Muscle of leg (tissue), 11 donors: ENCODE measurements around the gene CTNNA1. TPM values are rescaled to one million over a fixed set of nuclear protein-coding genes. Genes with fewer than 3 reads are reported as not detected.
A peak's percentile ranks its signal among the peaks of the same experiment; 100 is the strongest.
"Not testable (repeated sequence)": the region's sequence is repeated elsewhere in the genome, so short reads cannot be mapped to it uniquely, and the experiment has no call there.

Experiments used
- DNase-seq: peaks from one replicate; pipeline ENCODE4 v3.0.0; 2013
- H3K27ac ChIP-seq: one replicate; pipeline ENCODE4 v1.5.1; 2013; ENCODE audit warnings: mild to moderate bottlenecking, low read length, control low read depth
- H3K27me3 ChIP-seq: one replicate; pipeline ENCODE4 v1.6.1; 2013; ENCODE audit warnings: low read length; ENCODE audit not compliant: control insufficient read depth, insufficient read depth
- H3K36me3 ChIP-seq: one replicate; pipeline ENCODE4 v1.6.1; 2013; ENCODE audit warnings: low read length; ENCODE audit not compliant: control insufficient read depth, insufficient read depth
- H3K4me1 ChIP-seq: one replicate; pipeline ENCODE4 v1.6.1; 2013; ENCODE audit warnings: low read length; ENCODE audit not compliant: control insufficient read depth, insufficient read depth
- H3K4me3 ChIP-seq: one replicate; pipeline ENCODE4 v1.5.1; 2013; ENCODE audit warnings: low read length, control low read depth
- H3K9me3 ChIP-seq: replicated peaks from 2 replicates; pipeline ENCODE4 v1.6.1; 2013; ENCODE audit warnings: low read depth, low read length; ENCODE audit not compliant: control insufficient read depth
- WGBS: methylation state at CpG from one replicate; pipeline ENCODE4 v1.1.5; 2013; ENCODE audit warnings: missing lambda C conversion rate; ENCODE audit not compliant: insufficient coverage; 5-methylcytosine and 5-hydroxymethylcytosine counted together
- polyA plus RNA-seq, 8 donors: library from polyadenylated mRNA; unstranded; fragments of 120-200 nt; gene quantifications; one replicate each; pipeline versions ENCODE4 v1.2.1 to v1.2.3, GENCODE V29; 2013; ENCODE audit warnings: inconsistent platforms in 1 of 8, low replicate concordance in 1 of 8; ENCODE audit not compliant: insufficient read length in 8 of 8, insufficient read depth in 1 of 8
- total RNA-seq: library from RNA; stranded (reverse); fragments of 120-200 nt; gene quantifications from one replicate; pipeline ENCODE4 v1.2.4, GENCODE V29; 2013

CTNNA1 gene
- total and polyA plus RNA-seq, 9 donors = 247 to 344 (median 297) TPM

GRCh38 chr5:138772986-138773594 lies 19.9 kb downstream of the CTNNA1 start:
- Histone ChIP-seq H3K36me3 (peaks cover 7% of the 10 kb centered on the region), H3K4me3 (no peak overlapping the region), H3K4me1 (no peaks in the 10 kb centered on the region), H3K27ac (peak overlapping the region; percentile 1), H3K9me3 (peaks cover under 1% of the 10 kb centered on the region), H3K27me3 (no peaks in the 10 kb centered on the region)
- 45% methylated on average over 3 of the region's 5 CpGs for WGBS
- DNase-seq = peak; percentile 55

GRCh38 chr5:138773624-138774023 lies 20.4 kb downstream of the CTNNA1 start:
- H3K4me3 ChIP-seq, H3K27ac ChIP-seq, H3K36me3 ChIP-seq, H3K9me3 ChIP-seq, H3K4me1 ChIP-seq, DNase-seq, H3K27me3 ChIP-seq: not testable (repeated sequence)
- WGBS = 100% methylated on average over 3 of the region's 6 CpGs

- no CpG with 5 or more reads among the region's 1 CpG for WGBS
- Histone ChIP-seq H3K9me3 (peaks cover 3% of the 10 kb centered on the region), H3K4me3 (no peak overlapping the region), H3K27me3 (no peaks in the 10 kb centered on the region), H3K27ac (no peak overlapping the region), H3K4me1 (no peaks in the 10 kb centered on the region), H3K36me3 (peaks cover 9% of the 10 kb centered on the region)
- DNase-seq = no peak
Measured at GRCh38 chr5:138775034-138775433, 21.8 kb downstream of the CTNNA1 start.

- Histone ChIP-seq H3K27ac (no peak overlapping the region), H3K27me3 (no peaks in the 10 kb centered on the region)
- 93% methylated on average over 6 of the region's 11 CpGs for WGBS
Measured at GRCh38 chr5:138778234-138778633, 25.0 kb downstream of the CTNNA1 start.

GRCh38 chr5:138783976-138784375 lies 30.8 kb downstream of the CTNNA1 start:
- Histone ChIP-seq H3K4me3 (no peak overlapping the region), H3K36me3 (peaks cover 23% of the 10 kb centered on the region), H3K4me1 (no peaks in the 10 kb centered on the region), H3K27me3 (no peaks in the 10 kb centered on the region), H3K9me3 (no peaks in the 10 kb centered on the region), H3K27ac (no peak overlapping the region)
- 92% methylated on average over 5 of the region's 7 CpGs for WGBS
- DNase-seq = no peak

More at GRCh38 chr5:138778234-138778633, 25.0 kb downstream of the CTNNA1 start:
- Histone ChIP-seq H3K36me3 (peaks cover 15% of the 10 kb centered on the region), H3K9me3 (peaks cover 3% of the 10 kb centered on the region), H3K4me1 (no peaks in the 10 kb centered on the region), H3K4me3 (no peak overlapping the region)
- no peak for DNase-seq

GRCh38 chr5:138784590-138784989 lies 31.4 kb downstream of the CTNNA1 start:
- Histone ChIP-seq H3K4me1 (no peaks in the 10 kb centered on the region), H3K27ac (no peak overlapping the region), H3K9me3 (no peaks in the 10 kb centered on the region), H3K36me3 (peaks cover 23% of the 10 kb centered on the region), H3K4me3 (no peak overlapping the region), H3K27me3 (no peaks in the 10 kb centered on the region)
- DNase-seq = no peak
- no CpG with 5 or more reads among the region's 1 CpG for WGBS

- H3K27ac ChIP-seq = no peak overlapping the region
- peak; percentile 42 for DNase-seq
- no peak overlapping the region for H3K4me3 ChIP-seq
- H3K27me3 ChIP-seq = no peaks in the 10 kb centered on the region
- H3K36me3 ChIP-seq = peaks cover 13% of the 10 kb centered on the region
- H3K4me1 ChIP-seq = no peaks in the 10 kb centered on the region
- H3K9me3 ChIP-seq = no peaks in the 10 kb centered on the region
Measured at GRCh38 chr5:138789771-138790242, 36.6 kb downstream of the CTNNA1 start.

GRCh38 chr5:138790684-138791083 lies 37.5 kb downstream of the CTNNA1 start:
- peaks cover 13% of the 10 kb centered on the region for H3K36me3 ChIP-seq
- H3K4me3 ChIP-seq = no peak overlapping the region
- H3K27ac ChIP-seq = no peak overlapping the region
- DNase-seq = no peak
- H3K9me3 ChIP-seq = no peaks in the 10 kb centered on the region
- WGBS = 83% methylated on average over 1 of the region's 1 CpG
- H3K4me1 ChIP-seq = no peaks in the 10 kb centered on the region
- no peaks in the 10 kb centered on the region for H3K27me3 ChIP-seq

- WGBS = 25% methylated on average over 2 of the region's 4 CpGs
Measured at GRCh38 chr5:138792195-138792790, 39.1 kb downstream of the CTNNA1 start.

GRCh38 chr5:138793575-138793974 lies 40.4 kb downstream of the CTNNA1 start:
- DNase-seq = peak; percentile 17
- no peaks in the 10 kb centered on the region for H3K4me1 ChIP-seq

More at GRCh38 chr5:138792195-138792790, 39.1 kb downstream of the CTNNA1 start:
- H3K27me3 ChIP-seq = no peaks in the 10 kb centered on the region
- no peak overlapping the region for H3K27ac ChIP-seq
- no peaks in the 10 kb centered on the region for H3K4me1 ChIP-seq
- H3K4me3 ChIP-seq = no peak overlapping the region
- no peaks in the 10 kb centered on the region for H3K9me3 ChIP-seq
- H3K36me3 ChIP-seq = peaks cover 4% of the 10 kb centered on the region
- no peak for DNase-seq

More at GRCh38 chr5:138793575-138793974, 40.4 kb downstream of the CTNNA1 start:
- Histone ChIP-seq H3K27ac (no peak overlapping the region), H3K27me3 (no peaks in the 10 kb centered on the region), H3K36me3 (peaks cover 4% of the 10 kb centered on the region), H3K4me3 (no peak overlapping the region), H3K9me3 (no peaks in the 10 kb centered on the region)
